ENCODE data around the gene RCVRN. TPM values are rescaled to one million over a fixed set of nuclear protein-coding genes. Genes with fewer than 3 reads are reported as not detected.

RCVRN gene
- total RNA-seq, result not detected

- ATAC-seq (ENCODE audit: low read depth), result no peak
- peaks cover 4% of the 10 kb centered on the region for H3K27me3 Mint-ChIP-seq
- POLR2A ChIA-PET, result no interaction called here
- no peaks in the 10 kb centered on the region for H3K36me3 Mint-ChIP-seq
- no peak within 1 kb of the TSS for H3K4me3 Mint-ChIP-seq
- no peak within 1 kb of the TSS for H3K27ac Mint-ChIP-seq
- no peaks in the 10 kb centered on the region for H3K9me3 Mint-ChIP-seq
- no peak for DNase-seq
- H3K4me1 Mint-ChIP-seq, result no peaks in the 10 kb centered on the region
Observed at GRCh38 chr17:9905078-9905415, at the start of gene RCVRN. TSS of gene RCVRN (minus strand) at chr17:9905271. CDS start at chr17:9905180, 91 bp downstream.

- H3K27me3 Mint-ChIP-seq, result no peaks in the 10 kb centered on the region
- H3K4me3 Mint-ChIP-seq, result no peak overlapping the region
- H3K36me3 Mint-ChIP-seq, result no peaks in the 10 kb centered on the region
- no peak for ATAC-seq (ENCODE audit: low read depth)
- DNase-seq, result no peak
- POLR2A ChIA-PET, result no interaction called here
- H3K27ac Mint-ChIP-seq, result no peak overlapping the region
- no peaks in the 10 kb centered on the region for H3K4me1 Mint-ChIP-seq
- no peaks in the 10 kb centered on the region for H3K9me3 Mint-ChIP-seq
Observed at GRCh38 chr17:9953492-9953891, 48.4 kb upstream of the RCVRN start.

GRCh38 chr17:9951803-9952202 lies 46.7 kb upstream of the RCVRN start:
- Mint-ChIP-seq H3K27ac (no peak overlapping the region), H3K9me3 (no peaks in the 10 kb centered on the region), H3K36me3 (no peaks in the 10 kb centered on the region), H3K4me3 (no peak overlapping the region), H3K27me3 (no peaks in the 10 kb centered on the region), H3K4me1 (no peaks in the 10 kb centered on the region)
- POLR2A ChIA-PET, result no interaction called here
- ATAC-seq (ENCODE audit: low read depth), result no peak
- no peak for DNase-seq

- no peaks in the 10 kb centered on the region for H3K9me3 Mint-ChIP-seq
- no peak for DNase-seq
- no peaks in the 10 kb centered on the region for H3K27me3 Mint-ChIP-seq
- ATAC-seq (ENCODE audit: low read depth), result no peak
- no peaks in the 10 kb centered on the region for H3K36me3 Mint-ChIP-seq
- POLR2A ChIA-PET, result no interaction called here
- no peak overlapping the region for H3K4me3 Mint-ChIP-seq
- H3K27ac Mint-ChIP-seq, result no peak overlapping the region
- no peaks in the 10 kb centered on the region for H3K4me1 Mint-ChIP-seq
Observed at GRCh38 chr17:9948928-9949327, 43.9 kb upstream of the RCVRN start.

GRCh38 chr17:9944704-9945103 lies 39.6 kb upstream of the RCVRN start:
- Mint-ChIP-seq H3K27ac (no peak overlapping the region), H3K27me3 (no peaks in the 10 kb centered on the region), H3K4me3 (no peak overlapping the region), H3K9me3 (no peaks in the 10 kb centered on the region), H3K4me1 (no peaks in the 10 kb centered on the region), H3K36me3 (no peaks in the 10 kb centered on the region)
- no peak for ATAC-seq (ENCODE audit: low read depth)
- DNase-seq, result no peak
- POLR2A ChIA-PET, result no interaction called here

- Mint-ChIP-seq H3K27me3 (no peaks in the 10 kb centered on the region), H3K9me3 (no peaks in the 10 kb centered on the region), H3K4me1 (no peaks in the 10 kb centered on the region), H3K27ac (no peak overlapping the region), H3K36me3 (no peaks in the 10 kb centered on the region), H3K4me3 (no peak overlapping the region)
- POLR2A ChIA-PET, result no interaction called here
- ATAC-seq (ENCODE audit: low read depth), result no peak
- no peak for DNase-seq
Observed at GRCh38 chr17:9943343-9943742, 38.3 kb upstream of the RCVRN start.

- no peaks in the 10 kb centered on the region for H3K36me3 Mint-ChIP-seq
Observed at GRCh38 chr17:9942885-9943284, 37.8 kb upstream of the RCVRN start.

GRCh38 chr17:9941305-9941704 lies 36.2 kb upstream of the RCVRN start:
- Mint-ChIP-seq H3K9me3 (no peaks in the 10 kb centered on the region), H3K4me1 (no peaks in the 10 kb centered on the region)

More at GRCh38 chr17:9942885-9943284, 37.8 kb upstream of the RCVRN start:
- Mint-ChIP-seq H3K4me1 (no peaks in the 10 kb centered on the region), H3K27me3 (no peaks in the 10 kb centered on the region), H3K27ac (no peak overlapping the region), H3K9me3 (no peaks in the 10 kb centered on the region), H3K4me3 (no peak overlapping the region)
- no peak for DNase-seq
- no peak for ATAC-seq (ENCODE audit: low read depth)
- POLR2A ChIA-PET, result no interaction called here

GRCh38 chr17:9940841-9941240 lies 35.8 kb upstream of the RCVRN start:
- POLR2A ChIA-PET, result no interaction called here
- no peak for ATAC-seq (ENCODE audit: low read depth)

More at GRCh38 chr17:9941305-9941704, 36.2 kb upstream of the RCVRN start:
- H3K27me3 Mint-ChIP-seq, result no peaks in the 10 kb centered on the region
- ATAC-seq (ENCODE audit: low read depth), result no peak
- no peak for DNase-seq
- POLR2A ChIA-PET, result no interaction called here
- no peaks in the 10 kb centered on the region for H3K36me3 Mint-ChIP-seq
- no peak overlapping the region for H3K4me3 Mint-ChIP-seq
- H3K27ac Mint-ChIP-seq, result no peak overlapping the region

GRCh38 chr17:9938764-9939163 lies 33.7 kb upstream of the RCVRN start:
- no peak for DNase-seq
- no peak overlapping the region for H3K27ac Mint-ChIP-seq
- no peaks in the 10 kb centered on the region for H3K4me1 Mint-ChIP-seq
- no peak overlapping the region for H3K4me3 Mint-ChIP-seq
- no peaks in the 10 kb centered on the region for H3K9me3 Mint-ChIP-seq
- POLR2A ChIA-PET, result no interaction called here
- ATAC-seq (ENCODE audit: low read depth), result no peak
- H3K27me3 Mint-ChIP-seq, result no peaks in the 10 kb centered on the region
- H3K36me3 Mint-ChIP-seq, result no peaks in the 10 kb centered on the region

More at GRCh38 chr17:9940841-9941240, 35.8 kb upstream of the RCVRN start:
- Mint-ChIP-seq H3K27ac (no peak overlapping the region), H3K4me1 (no peaks in the 10 kb centered on the region), H3K36me3 (no peaks in the 10 kb centered on the region), H3K27me3 (no peaks in the 10 kb centered on the region), H3K4me3 (no peak overlapping the region), H3K9me3 (no peaks in the 10 kb centered on the region)
- DNase-seq, result no peak

- no peaks in the 10 kb centered on the region for H3K9me3 Mint-ChIP-seq
Observed at GRCh38 chr17:9937901-9938300, 32.8 kb upstream of the RCVRN start.

GRCh38 chr17:9937241-9937761 lies 32.2 kb upstream of the RCVRN start:
- DNase-seq, result no peak
- Mint-ChIP-seq H3K27me3 (peaks cover 2% of the 10 kb centered on the region), H3K9me3 (no peaks in the 10 kb centered on the region), H3K27ac (no peak overlapping the region), H3K4me1 (no peaks in the 10 kb centered on the region), H3K4me3 (no peak overlapping the region), H3K36me3 (no peaks in the 10 kb centered on the region)
- POLR2A ChIA-PET, result no interaction called here
- ATAC-seq (ENCODE audit: low read depth), result no peak

More at GRCh38 chr17:9937901-9938300, 32.8 kb upstream of the RCVRN start:
- H3K4me3 Mint-ChIP-seq, result no peak overlapping the region
- H3K27ac Mint-ChIP-seq, result no peak overlapping the region
- no peak for ATAC-seq (ENCODE audit: low read depth)
- H3K36me3 Mint-ChIP-seq, result no peaks in the 10 kb centered on the region
- H3K4me1 Mint-ChIP-seq, result no peaks in the 10 kb centered on the region
- POLR2A ChIA-PET, result no interaction called here
- no peaks in the 10 kb centered on the region for H3K27me3 Mint-ChIP-seq
- DNase-seq, result no peak

- Mint-ChIP-seq H3K27ac (no peak overlapping the region), H3K4me1 (no peaks in the 10 kb centered on the region), H3K4me3 (no peak overlapping the region), H3K27me3 (peaks cover 2% of the 10 kb centered on the region), H3K9me3 (no peaks in the 10 kb centered on the region), H3K36me3 (no peaks in the 10 kb centered on the region)
- no peak for DNase-seq
- POLR2A ChIA-PET, result no interaction called here
- no peak for ATAC-seq (ENCODE audit: low read depth)
Observed at GRCh38 chr17:9936095-9936494, 31.0 kb upstream of the RCVRN start.

GRCh38 chr17:9935408-9935807 lies 30.3 kb upstream of the RCVRN start:
- no peak overlapping the region for H3K4me3 Mint-ChIP-seq
- no peaks in the 10 kb centered on the region for H3K9me3 Mint-ChIP-seq
- no peak overlapping the region for H3K27ac Mint-ChIP-seq

GRCh38 chr17:9934331-9934730 lies 29.3 kb upstream of the RCVRN start:
- H3K4me3 Mint-ChIP-seq, result no peak overlapping the region
- POLR2A ChIA-PET, result no interaction called here
- no peaks in the 10 kb centered on the region for H3K4me1 Mint-ChIP-seq
- no peak for DNase-seq
- no peak overlapping the region for H3K27ac Mint-ChIP-seq
- H3K27me3 Mint-ChIP-seq, result peaks cover 2% of the 10 kb centered on the region
- no peaks in the 10 kb centered on the region for H3K9me3 Mint-ChIP-seq
- no peak for ATAC-seq (ENCODE audit: low read depth)
- no peaks in the 10 kb centered on the region for H3K36me3 Mint-ChIP-seq

More at GRCh38 chr17:9935408-9935807, 30.3 kb upstream of the RCVRN start:
- POLR2A ChIA-PET, result no interaction called here
- ATAC-seq (ENCODE audit: low read depth), result no peak
- no peak for DNase-seq
- peaks cover 2% of the 10 kb centered on the region for H3K27me3 Mint-ChIP-seq
- no peaks in the 10 kb centered on the region for H3K36me3 Mint-ChIP-seq
- no peaks in the 10 kb centered on the region for H3K4me1 Mint-ChIP-seq

Data from activated naive CD8-positive, alpha-beta T cell treated with anti-CD3 and anti-CD28 coated beads, Interleukin-2, amount 10 ng/mL, durations not matched to agents 7 days and 5 days (primary cell).